ENCODE measurements around the gene IMPDH1.

IMPDH1 gene

DNA sequence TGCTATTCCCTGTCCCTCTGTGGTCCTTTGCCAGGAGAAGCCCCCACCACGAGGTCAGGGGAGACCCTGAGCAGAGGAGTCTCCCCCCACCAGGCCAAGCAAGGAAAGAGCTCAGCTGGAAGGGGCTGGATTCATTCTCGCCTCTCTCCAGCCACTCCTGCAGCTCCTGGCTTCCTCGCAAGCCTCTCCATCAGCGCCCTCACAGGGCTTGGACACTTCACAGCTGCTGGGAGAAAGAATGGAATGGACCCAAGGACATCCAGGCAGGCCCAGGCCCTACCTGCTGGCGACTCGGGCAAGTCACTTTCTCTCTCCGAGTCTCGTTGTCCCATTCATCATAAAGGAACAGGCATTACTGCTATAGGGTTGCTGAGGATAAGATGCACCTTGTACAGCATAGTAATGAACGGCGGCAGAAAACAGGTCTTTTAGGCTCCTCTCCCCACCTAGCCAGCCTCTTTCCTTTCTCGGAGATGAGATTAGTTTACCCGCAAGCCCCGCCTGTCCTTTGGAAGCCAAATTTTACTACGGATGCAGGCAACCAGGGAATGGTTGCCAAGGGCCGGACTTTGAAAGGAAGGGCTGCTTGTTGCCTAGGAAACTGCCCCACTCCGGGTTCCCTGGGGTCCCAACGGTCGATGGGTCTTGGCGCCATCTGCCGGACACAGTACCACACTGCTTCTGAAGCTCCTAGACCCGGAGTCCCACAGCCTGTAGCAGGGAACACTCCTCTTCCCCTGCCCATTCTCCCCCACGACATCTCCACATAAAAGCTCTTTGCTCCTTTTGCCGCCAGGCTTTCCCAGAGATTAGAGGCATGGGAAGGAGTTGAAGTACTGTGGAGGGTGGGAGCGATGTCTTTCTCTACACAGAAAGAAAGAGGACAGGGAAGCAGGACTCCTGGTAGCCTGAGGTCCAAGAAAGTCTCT lies 22.3 kb downstream of the IMPDH1 start:
- DNase-seq (ENCODE audit: low read depth, low spot score): no peak

DNA sequence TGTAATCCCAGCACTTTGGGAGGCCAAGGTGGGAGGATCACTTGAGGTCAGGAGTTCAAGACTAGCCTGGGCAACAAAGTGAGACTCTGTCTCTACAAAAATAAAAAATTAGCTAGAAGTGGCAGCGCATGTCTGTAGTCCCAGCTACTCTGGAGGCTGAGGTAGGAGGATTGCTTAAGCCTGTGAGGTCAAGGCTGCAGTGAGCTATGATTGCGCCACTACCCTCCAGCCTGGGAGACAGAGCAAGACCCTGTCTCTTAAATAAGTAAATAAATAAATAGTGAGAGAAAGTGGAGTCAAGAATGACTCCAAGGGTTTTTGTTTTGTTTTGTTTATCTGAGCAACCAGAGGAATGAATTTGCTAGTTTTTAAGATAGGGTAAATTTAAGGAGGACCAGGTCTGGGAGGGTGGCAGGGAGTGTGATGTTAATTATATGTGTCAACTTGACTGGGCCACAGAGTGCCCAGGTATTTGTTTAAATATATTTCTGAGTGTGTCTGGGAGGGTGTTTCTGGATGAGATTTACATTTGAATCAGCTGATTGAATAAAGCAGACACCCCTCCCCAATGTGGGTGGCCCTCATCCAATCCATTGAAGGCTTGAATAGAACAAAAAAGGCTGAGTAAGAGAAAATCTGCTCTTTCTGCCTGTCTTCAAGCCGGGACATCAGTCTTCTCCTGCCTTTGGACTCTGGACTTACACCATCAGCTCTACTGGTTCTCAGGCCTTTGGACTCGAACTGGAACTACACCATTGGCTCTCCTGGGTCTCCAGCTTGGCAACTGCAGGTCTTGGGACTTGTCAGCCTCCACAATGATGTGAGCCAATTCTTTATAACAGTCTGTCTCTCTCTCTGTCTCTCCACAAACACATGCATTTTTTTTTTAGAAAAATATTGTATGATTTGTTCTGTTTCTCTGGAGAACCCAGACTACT lies 23.5 kb downstream of the IMPDH1 start:
- DNase-seq (ENCODE audit: low read depth, low spot score): no peak

DNA sequence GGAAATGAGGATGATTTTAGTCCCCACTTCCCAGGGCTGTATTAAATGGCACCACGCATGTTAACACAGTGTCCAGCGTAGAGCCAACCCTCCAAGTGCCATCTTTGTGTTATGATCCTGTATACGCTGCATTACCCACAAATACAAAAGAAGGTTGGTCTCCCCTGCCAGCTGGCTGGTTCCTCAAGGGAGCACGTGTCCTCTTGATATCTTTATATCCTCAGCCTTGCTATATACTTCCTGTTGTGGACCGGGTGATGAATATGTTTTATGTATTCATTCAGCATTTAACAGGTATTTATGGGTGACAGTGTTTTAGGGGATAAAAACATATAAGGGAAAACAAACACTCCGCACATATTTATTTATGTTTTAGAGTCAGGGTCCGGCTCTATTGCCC lies 25.1 kb downstream of the IMPDH1 start:
- no peak for DNase-seq (ENCODE audit: low read depth, low spot score)

DNA sequence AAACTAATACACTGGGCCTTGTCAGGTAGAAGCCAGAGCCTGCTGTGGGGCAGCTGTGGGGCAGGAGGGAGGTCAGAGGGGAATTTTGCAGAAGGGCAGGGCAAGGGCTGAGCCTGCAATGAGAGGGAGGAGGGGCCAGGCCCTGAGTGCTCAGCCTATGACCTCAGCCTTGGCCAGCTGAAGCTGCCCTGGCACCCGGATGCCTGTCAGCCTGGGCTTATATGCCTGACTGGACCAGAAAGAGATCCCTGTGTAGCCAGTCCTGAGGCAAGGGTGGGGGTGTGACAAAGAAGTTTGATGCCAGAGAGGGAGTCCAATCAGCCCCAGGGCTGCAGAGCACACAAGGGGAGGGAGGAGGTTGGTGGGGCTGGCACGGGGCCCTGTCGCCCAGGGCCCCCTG lies 26.0 kb downstream of the IMPDH1 start:
- no peak for DNase-seq (ENCODE audit: low read depth, low spot score)

DNA sequence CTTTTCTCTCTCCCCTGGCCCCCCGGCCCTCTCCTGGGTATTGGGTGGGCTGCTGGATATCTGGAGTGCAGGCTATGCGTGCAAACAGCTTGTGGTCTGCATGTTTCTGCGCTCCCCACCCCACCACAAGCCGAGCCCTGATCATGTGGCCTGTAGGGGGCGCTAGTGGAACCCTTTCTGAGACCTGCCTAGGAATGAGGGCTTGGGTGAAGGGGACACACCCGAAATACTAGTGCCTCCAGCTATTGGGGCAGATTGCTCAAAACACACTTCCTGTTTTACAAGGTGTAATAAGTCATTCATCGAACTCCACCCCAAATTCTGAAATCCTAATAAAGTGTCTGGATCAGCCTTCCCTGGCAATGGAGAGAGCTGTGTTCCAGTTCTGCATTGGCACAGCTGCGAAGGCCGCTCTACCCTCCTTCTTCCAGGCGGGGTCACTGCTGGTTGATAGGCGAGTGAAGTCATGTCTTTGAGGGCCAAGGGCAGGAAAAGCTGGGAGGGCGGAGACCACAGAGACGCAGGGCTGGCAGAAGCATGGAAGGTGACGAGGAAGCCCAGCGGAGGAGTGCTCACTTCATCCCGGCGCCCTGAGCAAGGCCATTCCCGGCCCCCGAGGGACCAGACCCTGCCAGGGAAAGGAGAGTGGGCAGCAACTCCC lies 28.5 kb downstream of the IMPDH1 start:
- DNase-seq (ENCODE audit: low read depth, low spot score): no peak

DNA sequence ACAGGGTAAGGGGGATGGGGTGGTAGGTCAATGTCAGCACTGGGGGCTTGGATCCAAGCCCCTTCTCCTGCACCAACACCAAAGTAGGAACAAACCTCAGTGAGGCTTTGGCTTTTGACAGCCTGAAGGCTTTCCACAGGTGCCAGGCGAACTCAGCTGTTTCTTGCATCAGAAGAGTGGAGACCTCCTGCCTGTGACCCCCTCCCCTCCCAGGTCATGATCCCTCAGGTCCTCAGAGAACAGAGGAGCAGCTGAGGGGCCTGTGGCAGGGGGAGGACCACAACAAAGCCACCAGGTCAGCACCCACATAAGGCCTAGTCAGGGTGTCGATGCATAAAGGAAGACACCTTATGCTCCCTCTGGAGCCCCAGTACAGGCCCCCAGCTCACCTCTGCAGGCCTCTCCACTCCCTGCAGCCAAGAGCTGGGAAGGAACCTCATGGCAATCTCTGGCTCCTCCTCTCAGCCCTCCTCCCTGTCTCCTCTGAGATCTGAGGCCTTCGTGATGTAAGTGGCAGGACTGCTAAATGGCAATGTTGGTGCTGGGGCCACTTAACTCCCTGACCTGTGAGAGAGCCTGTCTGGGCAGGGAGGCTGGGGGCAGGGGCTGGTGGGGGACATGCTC lies 29.2 kb downstream of the IMPDH1 start:
- DNase-seq (ENCODE audit: low read depth, low spot score): no peak

DNA sequence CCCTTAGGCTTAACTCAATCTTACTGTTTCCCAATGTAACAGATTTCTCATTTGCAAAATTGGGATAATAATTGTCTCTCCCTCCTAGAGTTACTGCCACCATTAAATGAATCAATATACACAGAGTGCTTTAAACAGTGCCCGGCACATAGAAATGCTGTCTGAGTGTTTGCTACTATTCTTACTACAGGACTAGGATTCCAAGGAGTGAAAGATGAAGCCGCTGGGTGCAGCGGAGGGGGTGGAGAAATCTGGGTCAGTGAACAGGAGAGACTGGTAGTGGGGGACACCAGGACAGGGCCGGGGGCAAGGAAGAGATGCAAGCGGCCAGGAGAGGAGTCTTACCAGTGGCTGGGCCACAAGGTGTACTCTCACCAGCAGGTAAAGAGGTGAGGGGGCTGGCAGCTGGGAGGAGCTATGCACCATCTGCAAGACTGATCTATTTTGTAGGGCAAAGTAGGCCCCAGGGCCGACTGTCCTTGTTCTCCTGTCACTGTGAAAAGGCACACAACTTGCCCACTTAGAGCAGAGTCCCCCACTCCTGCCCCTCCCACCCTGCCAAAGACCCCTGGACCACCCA lies 29.8 kb downstream of the IMPDH1 start:
- no peak for DNase-seq (ENCODE audit: low read depth, low spot score)

DNA sequence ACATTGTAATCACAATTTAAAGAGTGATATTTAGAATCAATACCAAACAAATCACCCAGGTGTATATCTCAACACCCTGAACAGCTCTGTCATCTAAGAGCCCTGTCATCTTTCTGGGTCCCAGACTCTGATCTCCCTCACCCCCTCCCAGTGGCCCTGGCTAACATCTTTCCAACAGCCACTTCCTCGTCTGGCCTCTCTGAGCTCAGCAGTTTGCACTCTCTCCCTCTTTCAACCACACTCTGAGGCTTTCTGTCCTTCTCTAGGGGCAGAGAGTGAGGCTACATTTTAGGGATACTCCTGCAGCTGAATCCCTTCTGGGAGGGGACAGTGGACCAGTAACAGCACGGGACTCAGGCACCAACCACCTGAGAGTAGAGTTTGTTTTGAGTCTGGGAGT lies 31.1 kb downstream of the IMPDH1 start:
- no peak for DNase-seq (ENCODE audit: low read depth, low spot score)

DNA sequence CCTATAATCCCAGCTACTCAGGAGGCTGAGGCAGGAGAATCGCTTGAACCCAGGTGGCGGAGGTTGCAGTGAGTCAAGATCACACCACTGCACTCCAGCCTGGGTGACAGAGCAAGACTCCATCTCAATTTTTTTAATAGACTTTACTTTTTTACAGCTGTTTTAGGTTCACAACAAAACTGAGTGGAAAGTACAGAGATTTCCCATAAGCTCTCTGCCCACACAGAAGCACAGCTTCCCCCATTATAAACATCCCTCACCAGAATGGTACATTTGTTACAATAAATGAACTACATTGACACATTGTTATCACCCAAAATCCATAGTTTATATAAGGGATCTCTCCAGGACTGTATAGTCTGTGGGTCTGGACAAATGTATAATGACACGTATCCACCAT lies 33.7 kb downstream of the IMPDH1 start:
- no peak for DNase-seq (ENCODE audit: low read depth, low spot score)

DNA sequence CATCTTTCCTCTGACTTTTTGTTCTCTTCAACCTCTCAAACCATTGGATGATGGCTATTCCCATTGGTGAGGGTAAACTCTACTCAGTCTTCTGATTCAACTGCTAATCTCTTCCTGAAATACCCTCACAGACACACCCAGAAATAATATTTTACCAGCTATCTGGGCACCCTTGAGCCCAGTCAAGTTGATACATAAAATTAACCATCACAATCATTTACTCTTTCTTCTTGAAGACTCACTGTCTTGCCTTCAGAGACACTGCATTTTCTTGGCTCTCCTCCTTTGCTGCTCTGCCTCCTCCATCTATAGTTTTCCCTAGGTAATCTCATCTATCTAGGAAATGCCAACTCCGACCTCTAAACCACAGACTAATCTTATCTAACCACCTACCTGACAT lies 35.7 kb downstream of the IMPDH1 start:
- DNase-seq (ENCODE audit: low read depth, low spot score): no peak

DNA sequence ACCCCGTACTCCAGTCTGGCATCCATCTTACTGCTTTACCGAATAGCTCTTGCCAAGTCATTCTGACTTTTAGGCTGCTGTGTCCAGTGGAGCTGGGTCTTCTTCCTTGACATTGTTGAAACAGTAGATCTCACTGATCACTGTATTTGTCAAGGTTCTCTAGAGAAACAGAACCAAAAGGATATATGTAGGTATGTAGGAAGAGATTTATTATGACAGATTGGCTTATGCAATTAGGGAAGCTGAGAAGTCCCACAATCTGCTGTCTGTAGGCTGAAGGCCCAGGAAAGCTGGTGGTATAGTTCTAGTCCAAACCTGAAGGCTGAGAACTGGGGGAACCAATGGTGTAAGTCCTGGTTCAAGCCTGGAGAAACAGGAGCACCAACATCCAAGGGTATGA lies 36.2 kb downstream of the IMPDH1 start:
- DNase-seq (ENCODE audit: low read depth, low spot score): no peak

DNA sequence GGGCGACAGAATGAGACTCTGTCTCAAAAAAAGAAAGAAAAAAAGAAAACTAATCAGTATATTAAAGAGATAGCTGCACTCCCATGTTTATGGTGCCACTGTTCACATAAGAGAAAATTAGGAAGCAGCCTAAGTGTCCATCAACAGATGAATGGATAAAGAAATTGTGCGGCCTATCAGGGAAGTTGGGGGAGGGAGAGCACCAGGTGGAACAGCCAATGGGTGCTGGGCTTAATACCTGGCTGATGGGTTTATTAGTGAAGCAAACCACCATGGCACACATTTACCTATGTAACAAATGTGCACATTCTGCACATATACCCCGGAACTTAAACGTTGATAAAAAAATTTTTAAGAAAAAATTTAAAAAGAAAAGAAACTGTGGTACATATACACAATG lies 39.3 kb downstream of the IMPDH1 start:
- no peak for DNase-seq (ENCODE audit: low read depth, low spot score)

DNA sequence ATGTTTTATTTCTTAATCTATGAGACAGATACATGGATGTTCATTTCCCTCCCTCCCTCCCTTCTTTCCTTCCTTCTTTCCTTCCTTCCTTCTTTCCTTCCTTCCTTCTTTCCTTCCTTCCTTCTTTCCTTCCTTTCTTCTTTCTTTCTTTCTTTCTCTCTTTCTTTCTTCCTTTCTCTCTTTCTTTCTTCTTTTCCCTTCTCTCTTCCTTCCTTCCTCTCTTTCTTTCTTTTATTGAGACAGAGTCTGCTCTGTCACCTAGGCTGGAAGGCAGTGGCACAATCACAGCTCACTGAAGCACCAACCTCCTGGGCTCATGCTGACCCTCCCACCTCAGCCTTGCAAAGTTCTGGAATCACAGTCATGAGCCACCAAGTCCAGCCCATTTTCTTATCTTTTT lies 42.8 kb downstream of the IMPDH1 start:
- no peak for DNase-seq (ENCODE audit: low read depth, low spot score)

DNA sequence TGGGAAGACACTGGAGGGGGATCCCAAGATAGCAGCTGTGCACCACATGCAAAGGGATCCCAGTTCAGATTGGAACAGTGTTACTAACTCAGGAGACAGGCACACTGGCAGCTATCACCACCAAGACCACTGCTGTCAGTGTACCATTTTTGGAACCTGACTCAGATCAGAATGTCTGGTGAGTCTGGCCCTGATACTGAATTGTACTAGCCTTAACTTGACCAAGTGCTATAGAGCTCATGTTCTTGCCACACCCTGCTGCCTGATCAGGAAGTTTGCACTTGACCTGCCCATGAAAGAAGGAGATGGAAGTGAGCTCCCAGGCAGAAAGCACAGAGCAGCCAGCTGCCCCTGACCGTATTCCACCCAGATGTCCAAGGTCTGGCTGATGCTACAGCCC lies 43.5 kb downstream of the IMPDH1 start:
- no peak for DNase-seq (ENCODE audit: low read depth, low spot score)

DNA sequence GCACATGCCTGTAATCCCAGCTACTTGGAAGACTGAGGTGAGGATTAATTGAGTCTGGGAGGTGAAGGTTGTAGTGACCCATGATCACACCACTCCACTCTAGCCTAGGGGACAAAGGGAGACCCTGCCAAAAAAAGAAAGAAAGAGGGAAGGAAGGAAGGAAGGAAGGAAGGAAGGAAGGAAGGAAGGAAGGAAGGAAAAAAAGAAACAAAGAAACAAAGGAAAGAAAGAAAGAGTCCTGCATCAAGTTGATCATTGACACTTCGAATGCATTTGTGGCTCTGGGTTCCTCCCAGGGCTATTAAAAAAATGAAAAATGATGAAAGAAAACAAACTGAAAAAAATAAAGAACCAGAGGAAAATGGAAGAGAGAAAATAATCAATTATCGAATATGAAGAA lies 44.4 kb downstream of the IMPDH1 start:
- no peak for DNase-seq (ENCODE audit: low read depth, low spot score)

DNA sequence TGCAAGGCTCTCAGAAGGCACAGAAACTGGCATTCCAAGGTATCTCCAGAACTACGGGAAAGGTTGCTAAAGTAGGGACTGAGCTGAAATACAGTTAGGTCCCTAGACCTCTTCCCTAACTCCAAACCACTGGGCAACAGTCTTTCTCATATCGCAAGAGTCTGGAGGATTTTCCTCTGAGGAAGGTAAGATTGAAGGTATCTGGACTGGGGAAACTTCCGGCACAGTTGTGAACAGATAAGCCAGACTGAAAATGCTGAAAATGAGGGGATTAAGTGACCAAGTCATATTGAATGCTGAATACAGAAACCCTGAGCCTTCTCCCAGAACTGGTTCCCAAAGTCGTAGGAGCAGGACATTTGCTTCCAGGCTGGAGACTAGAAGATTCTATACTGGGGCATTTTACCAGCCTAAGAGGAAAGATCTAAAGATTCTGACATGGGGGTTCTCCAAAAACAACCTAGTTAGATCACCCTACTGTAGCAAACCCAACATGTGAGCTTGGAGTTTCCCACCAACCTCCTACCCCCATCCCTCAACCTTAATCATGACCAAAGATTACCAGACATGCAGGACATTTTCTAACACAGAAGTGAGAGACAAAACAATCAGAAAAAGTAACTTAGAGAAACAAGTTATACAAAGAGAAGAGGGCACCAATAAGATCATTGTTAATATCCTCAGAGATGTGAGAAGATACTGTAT lies 45.5 kb downstream of the IMPDH1 start:
- no peak for DNase-seq (ENCODE audit: low read depth, low spot score)

DNA sequence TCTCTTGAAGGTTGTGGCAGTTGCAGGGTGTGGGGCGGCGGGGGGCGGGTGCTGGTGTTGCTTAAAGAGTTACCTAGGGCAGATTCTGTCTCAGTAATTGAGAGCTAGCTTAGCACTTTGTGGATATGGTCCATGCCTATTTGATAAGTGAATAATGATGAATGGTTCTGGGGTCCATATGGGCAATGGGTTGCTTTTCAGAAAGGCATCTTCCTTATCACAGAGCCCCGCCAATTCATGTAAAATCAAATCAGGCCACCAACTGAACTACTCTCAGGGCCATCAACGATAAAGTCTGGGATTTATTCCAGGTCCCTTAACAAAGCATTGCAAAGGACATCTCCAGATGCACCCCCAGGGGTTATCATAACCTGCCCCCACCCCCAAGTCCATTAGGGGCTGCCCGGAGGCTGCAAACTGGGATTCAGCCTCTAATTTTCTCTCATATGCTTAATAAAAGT lies 46.5 kb downstream of the IMPDH1 start:
- no peak for DNase-seq (ENCODE audit: low read depth, low spot score)

DNA sequence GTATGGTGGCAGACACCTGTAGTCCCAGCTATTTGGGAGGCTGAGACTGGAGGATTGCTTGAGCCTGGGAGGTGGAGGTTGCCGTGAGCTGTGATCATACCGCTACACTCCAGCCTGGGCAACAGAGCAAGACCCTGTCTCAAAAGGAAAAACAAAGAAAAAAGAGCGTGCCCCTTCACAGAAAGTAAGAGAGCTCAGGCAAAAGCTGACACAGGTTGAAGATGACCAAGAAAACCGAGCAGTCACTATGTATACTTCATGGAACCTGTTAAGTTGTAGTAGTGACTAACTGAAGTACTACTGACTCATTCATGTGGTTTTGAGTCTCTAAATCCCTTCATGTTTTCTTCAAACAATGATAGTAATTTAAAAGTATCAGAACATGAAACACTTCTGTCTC lies 47.1 kb downstream of the IMPDH1 start:
- DNase-seq (ENCODE audit: low read depth, low spot score): no peak

DNA sequence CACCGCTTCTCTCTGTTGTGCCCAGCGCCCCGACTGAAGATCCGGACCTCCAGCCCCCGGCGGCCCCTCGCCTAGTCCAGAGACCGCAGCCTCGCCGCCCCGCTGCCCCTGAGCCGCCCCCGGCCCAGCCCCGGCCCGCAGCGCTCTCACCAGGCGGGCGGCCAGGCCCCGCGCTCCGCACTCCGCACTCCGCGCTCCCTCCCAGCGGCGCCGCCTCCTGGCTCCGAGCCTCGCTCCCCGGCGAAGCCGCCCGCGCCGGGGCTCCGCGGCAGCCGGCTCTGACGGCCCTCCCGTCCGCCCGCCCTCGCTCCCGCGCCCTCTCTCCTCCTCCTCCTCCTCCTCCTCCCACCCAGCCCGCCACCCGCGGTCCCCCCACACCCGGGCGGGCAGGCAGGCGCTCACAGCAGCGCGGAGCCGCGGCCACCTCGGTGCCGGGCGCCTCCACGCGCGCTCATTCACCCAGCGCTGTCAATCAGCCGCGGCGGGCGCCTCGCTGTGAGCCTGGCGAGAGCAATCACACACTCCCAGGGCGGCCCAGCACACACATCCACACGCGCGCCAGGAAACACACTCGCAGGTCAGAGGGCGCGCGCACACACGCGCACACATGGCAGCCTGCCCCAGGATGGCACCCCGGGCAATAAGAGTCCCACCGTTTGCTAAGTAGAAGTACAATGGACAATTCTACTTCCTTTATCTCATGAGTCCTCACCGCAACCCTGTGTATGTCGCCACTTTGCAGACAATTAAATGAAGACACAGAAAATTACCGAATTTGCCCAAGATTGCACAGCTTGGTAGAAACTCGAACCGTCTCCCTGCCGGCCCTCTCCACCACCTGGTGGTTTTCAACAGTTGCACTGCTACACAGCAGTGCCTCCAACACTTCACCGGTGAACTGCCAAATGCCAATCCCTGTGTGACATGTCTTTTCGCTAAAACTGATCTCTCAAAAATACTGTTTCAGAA lies 48.1 kb downstream of the IMPDH1 start, which contains the start of gene PRRT4:
PRRT4 (minus strand) TSS at position 280 of the 969 bp plus-strand sequence.
- DNase-seq (ENCODE audit: low read depth, low spot score): no peak
